COLO829 (cell line): ENCODE data around the gene ARID5B.

Source experiments
- DNase-seq: peaks from one replicate; pipeline ENCODE4 v3.0.0; 2012; ENCODE audit warnings: low spot score

The ARID5B gene

GRCh38 chr10:61888744-61889143 lies 12.8 kb upstream of the ARID5B start:
- no peak for DNase-seq

- no peak for DNase-seq
These were observed 11.1 kb upstream of the ARID5B start for GRCh38 chr10:61890430-61890829.

GRCh38 chr10:61890881-61891409 lies 10.6 kb upstream of the ARID5B start:
- DNase-seq = no peak

- DNase-seq = no peak
These were observed 9.5 kb upstream of the ARID5B start for GRCh38 chr10:61891906-61892585.

- no peak for DNase-seq
These were observed 8.5 kb upstream of the ARID5B start for GRCh38 chr10:61892961-61893360.

GRCh38 chr10:61894133-61894532 lies 7.4 kb upstream of the ARID5B start:
- no peak for DNase-seq

GRCh38 chr10:61895898-61896600 lies 5.5 kb upstream of the ARID5B start:
- no peak for DNase-seq

- DNase-seq = peak; percentile 73
These were observed 4.4 kb upstream of the ARID5B start for GRCh38 chr10:61896854-61897661.

GRCh38 chr10:61897671-61898434 lies 3.6 kb upstream of the ARID5B start:
- DNase-seq = no peak

GRCh38 chr10:61898435-61898778 lies 3.1 kb upstream of the ARID5B start:
- DNase-seq = no peak

- peak; percentile 63 for DNase-seq
These were observed 2.4 kb upstream of the ARID5B start for GRCh38 chr10:61899069-61899531.

- no peak for DNase-seq
These were observed 1.9 kb upstream of the ARID5B start for GRCh38 chr10:61899663-61899996.

GRCh38 chr10:61899997-61900828 lies 1.3 kb upstream of the ARID5B start:
- DNase-seq = no peak

- DNase-seq = no peak
These were observed 438 bp downstream of the ARID5B start for GRCh38 chr10:61901829-61902444.

GRCh38 chr10:61902445-61903220 lies 1.1 kb downstream of the ARID5B start:
- DNase-seq = no peak

- DNase-seq = no peak
These were observed 1.9 kb downstream of the ARID5B start for GRCh38 chr10:61903221-61903927.

GRCh38 chr10:61903928-61904344 lies 2.4 kb downstream of the ARID5B start:
- no peak for DNase-seq

- no peak for DNase-seq
These were observed 3.5 kb downstream of the ARID5B start for GRCh38 chr10:61904733-61905725.
